HepG2 (cell line): ENCODE data around the gene RHOBTB3. TPM values are rescaled to one million over a fixed set of nuclear protein-coding genes. Genes with fewer than 3 reads are reported as not detected.

ENCODE experiments used
- ATF1 ChIP-seq: IDR thresholded peaks from 2 replicates; pipeline ENCODE4 v1.6.1; 2016; ENCODE audit warnings: mild to moderate bottlenecking, control low read depth
- BRD4 ChIP-seq: sonication (generic); formaldehyde crosslinking; IDR thresholded peaks from 2 replicates; pipeline ENCODE4 v1.4.0; 2020; ENCODE audit warnings: missing genetic modification reagents
- IKZF5 ChIP-seq: IDR thresholded peaks from 2 replicates; pipeline ENCODE4 v1.6.1; 2018; ENCODE audit warnings: missing genetic modification reagents, mild to moderate bottlenecking, missing compliant biosample characterization
- KDM1A ChIP-seq: IDR thresholded peaks from 2 replicates; pipeline ENCODE4 v1.6.1; 2016; ENCODE audit warnings: missing compliant biosample characterization
- KLF15 ChIP-seq: sonication (generic); formaldehyde crosslinking; IDR thresholded peaks from 2 replicates; pipeline ENCODE4 v1.8.1; 2023; ENCODE audit warnings: borderline replicate concordance, mild to moderate bottlenecking, inconsistent platforms, missing genetic modification reagents, mixed read lengths
- TEAD2 ChIP-seq: sonication (generic); formaldehyde crosslinking; IDR thresholded peaks from 2 replicates; pipeline ENCODE4 v1.9.0; 2021; ENCODE audit warnings: missing genetic modification reagents
- ZHX1 ChIP-seq: sonication (generic); formaldehyde crosslinking; IDR thresholded peaks from 2 replicates; pipeline ENCODE4 v1.8.1; 2022; ENCODE audit warnings: low read depth, mild to moderate bottlenecking, missing genetic modification reagents
- ZNF275 ChIP-seq: sonication (generic); formaldehyde crosslinking; IDR thresholded peaks from 2 replicates; pipeline ENCODE4 v1.8.0; 2022; ENCODE audit warnings: missing genetic modification reagents, mild to moderate bottlenecking, inconsistent platforms, borderline replicate concordance
- ZNF3 ChIP-seq: IDR thresholded peaks from 2 replicates; pipeline ENCODE4 v1.7.0; 2017; ENCODE audit warnings: inconsistent platforms
- ZNF317 ChIP-seq: sonication (generic); formaldehyde crosslinking; IDR thresholded peaks from 2 replicates; pipeline ENCODE4 v1.5.0; 2020; ENCODE audit warnings: mild to moderate bottlenecking, missing genetic modification reagents
- ZNF335 ChIP-seq: sonication (generic); formaldehyde crosslinking; IDR thresholded peaks from 2 replicates; pipeline ENCODE4 v1.4.0; 2020; ENCODE audit warnings: missing genetic modification reagents
- ZNF407 ChIP-seq: sonication (generic); formaldehyde crosslinking; IDR thresholded peaks from one replicate; pipeline ENCODE4 v1.5.1; 2020; ENCODE audit warnings: mild to moderate bottlenecking, missing genetic modification reagents; ENCODE audit errors: not compliant biosample characterization
- ZNF713 ChIP-seq: sonication (generic); formaldehyde crosslinking; IDR thresholded peaks from 2 replicates; pipeline ENCODE4 v1.4.0; 2020; ENCODE audit warnings: mild to moderate bottlenecking, missing genetic modification reagents
- polyA plus RNA-seq, 8 experiments: library from polyadenylated mRNA; depleted of rRNA in 3 of 8; stranded (reverse) in 7 of 8; unstranded in 1 of 8; fragments of >200 nt; fragmentation: Illumina TruSeq in 4 of 8; extraction: Trizol in 4 of 8; gene quantifications; 2 replicates each; pipeline versions ENCODE4 v1.2.1 to v1.2.3, GENCODE V29; 2011 to 2016; ENCODE audit warnings: low read depth in 4 of 8, missing spikeins in 1 of 8, mixed read lengths in 1 of 8; ENCODE audit not compliant: insufficient read depth in 1 of 8
- total RNA-seq, 5 experiments: library from RNA; depleted of rRNA; stranded (reverse); fragments of >200 nt; fragmentation: Illumina TruSeq; extraction: Trizol; gene quantifications; 2 replicates each; pipeline ENCODE4 v1.2.3, GENCODE V29; 2016; ENCODE audit warnings: low read depth in 1 of 5

RHOBTB3 gene
- total and polyA plus RNA-seq, 2 of the 13 experiments (the other 11 are each of a cell fraction or from before 2014, with no cell fraction given), result 31.6 to 35.4 TPM

- TF ChIP-seq KDM1A, result no peak
- TF ChIP-seq ATF1 (CRISPR knock-in tag), result no peak
- TF ChIP-seq ZNF275 (CRISPR knock-in tag), result no peak
- no peak for TF ChIP-seq ZNF713 (CRISPR knock-in tag)
- TF ChIP-seq ZNF335, result no peak
- TF ChIP-seq ZNF407 (CRISPR knock-in tag), result no peak
- no peak for TF ChIP-seq KLF15 (CRISPR knock-in tag)
- TF ChIP-seq ZNF3, result no peak
- TF ChIP-seq ZHX1 (CRISPR knock-in tag), result no peak
- 0 out of 2 replicates have a peak, but pooled peaks have one; percentile 32 for TF ChIP-seq IKZF5 (CRISPR knock-in tag)
- TF ChIP-seq TEAD2 (CRISPR knock-in tag), result no peak
- TF ChIP-seq ZNF317 (CRISPR knock-in tag), result peak; percentile 84
- no peak for TF ChIP-seq BRD4 (CRISPR knock-in tag)
Measured at GRCh38 chr5:95770830-95771708, 39.9 kb downstream of the RHOBTB3 start (continued).
